ENCODE results near the gene SLC1A4. TPM values are rescaled to one million over a fixed set of nuclear protein-coding genes. Genes with fewer than 3 reads are reported as not detected.
"Not testable (repeated sequence)": the region's sequence is repeated elsewhere in the genome, so short reads cannot be mapped to it uniquely, and the experiment has no call there.

The SLC1A4 gene
- total and polyA plus RNA-seq, 8 donors: 1.3 to 30.1 (median 6.4) TPM

GRCh38 chr2:65003037-65003436 lies 13.8 kb downstream of the SLC1A4 start:
- intact Hi-C loops (cut with DNase I; ENCODE audit: low total_unique reads): no loop called here
- no peak for TF ChIP-seq CTCF (IDR thresholded peaks at IDR 0.05)
- Histone ChIP-seq H3K27ac (no peak overlapping the region), H3K9me3 (no peaks in the 10 kb centered on the region), H3K4me3 (no peak overlapping the region), H3K36me3 (peaks cover 0 to 26% (median 16%) of the 10 kb centered on the region in 4 donors), H3K27me3 (no peaks in the 10 kb centered on the region), H3K4me1 (peaks cover 0 to 17% (median 14%) of the 10 kb centered on the region in 4 donors)
- peak in 1 of 2 donors; percentile 20 for DNase-seq
- 73 to 89% (median 75%) methylated on average over 3 of the region's 3 CpGs for WGBS, 5 donors

GRCh38 chr2:65004232-65004631 lies 15.0 kb downstream of the SLC1A4 start:
- H3K4me1 ChIP-seq; H3K27me3 ChIP-seq; H3K9me3 ChIP-seq; intact Hi-C loops (cut with DNase I; ENCODE audit: low total_unique reads); H3K27ac ChIP-seq; H3K4me3 ChIP-seq; DNase-seq: not testable (repeated sequence)
- WGBS, 5 donors: 92 to 97% (median 94%) methylated on average over 3 of the region's 3 CpGs
- peaks cover 0 to 26% (median 16%) of the 10 kb centered on the region in 4 donors for H3K36me3 ChIP-seq

GRCh38 chr2:65013776-65014175 lies 24.6 kb downstream of the SLC1A4 start:
- Histone ChIP-seq H3K9me3 (no peaks in the 10 kb centered on the region), H3K27ac (no peak overlapping the region), H3K27me3 (no peaks in the 10 kb centered on the region), H3K4me3 (no peak overlapping the region), H3K36me3 (peaks cover 5 to 71% (median 62%) of the 10 kb centered on the region in 4 donors), H3K4me1 (peaks cover 0 to 13% (median 0%) of the 10 kb centered on the region in 4 donors)
- 71 to 92% (median 76%) methylated on average over 1 of the region's 1 CpG for WGBS, 5 donors
- intact Hi-C loops (cut with DNase I; ENCODE audit: low total_unique reads): no loop called here
- no peak for TF ChIP-seq POLR2AphosphoS5 (IDR thresholded peaks at IDR 0.05)
- TF ChIP-seq EP300 (IDR thresholded peaks at IDR 0.05): no peak
- TF ChIP-seq CTCF (IDR thresholded peaks at IDR 0.05): no peak
- TF ChIP-seq POLR2A (IDR thresholded peaks at IDR 0.05): no peak
- DNase-seq: no peak

- Histone ChIP-seq H3K27me3 (no peaks in the 10 kb centered on the region), H3K36me3 (peaks cover 10 to 83% (median 75%) of the 10 kb centered on the region in 4 donors), H3K9me3 (no peaks in the 10 kb centered on the region), H3K4me3 (no peak overlapping the region), H3K4me1 (peaks cover 0 to 14% (median 0%) of the 10 kb centered on the region in 4 donors), H3K27ac (no peak overlapping the region)
- TF ChIP-seq EP300 (IDR thresholded peaks at IDR 0.05) (no peak), CTCF (IDR thresholded peaks at IDR 0.05) (no peak), POLR2A (IDR thresholded peaks at IDR 0.05) (no peak), POLR2AphosphoS5 (IDR thresholded peaks at IDR 0.05) (no peak)
- no peak for DNase-seq
- WGBS, 5 donors: 80 to 95% (median 93%) methylated on average over 5 of the region's 5 CpGs
- intact Hi-C loops (cut with DNase I; ENCODE audit: low total_unique reads): no loop called here
These were observed 26.5 kb downstream of the SLC1A4 start for GRCh38 chr2:65015731-65016130.

GRCh38 chr2:65016789-65017188 lies 27.6 kb downstream of the SLC1A4 start:
- TF ChIP-seq EP300 (IDR thresholded peaks at IDR 0.05) (no peak), CTCF (IDR thresholded peaks at IDR 0.05) (no peak), POLR2AphosphoS5 (IDR thresholded peaks at IDR 0.05) (no peak), POLR2A (IDR thresholded peaks at IDR 0.05) (no peak)
- intact Hi-C loops (cut with DNase I; ENCODE audit: low total_unique reads): no loop called here
- H3K9me3 ChIP-seq: no peaks in the 10 kb centered on the region
- no peak for DNase-seq
- no peaks in the 10 kb centered on the region for H3K27me3 ChIP-seq
- H3K27ac ChIP-seq: peak overlapping the region in 1 of 5 donors; percentile 8
- 78 to 96% (median 91%) methylated on average over 6 of the region's 6 CpGs for WGBS, 5 donors
- H3K4me3 ChIP-seq: no peak overlapping the region
- peaks cover 0 to 14% (median 0%) of the 10 kb centered on the region in 4 donors for H3K4me1 ChIP-seq
- peaks cover 13 to 83% (median 75%) of the 10 kb centered on the region in 4 donors for H3K36me3 ChIP-seq
